ENCODE measurements around the gene GFM2.
"Not testable (repeated sequence)": the region's sequence is repeated elsewhere in the genome, so short reads cannot be mapped to it uniquely, and the experiment has no call there.

The GFM2 gene

DNA sequence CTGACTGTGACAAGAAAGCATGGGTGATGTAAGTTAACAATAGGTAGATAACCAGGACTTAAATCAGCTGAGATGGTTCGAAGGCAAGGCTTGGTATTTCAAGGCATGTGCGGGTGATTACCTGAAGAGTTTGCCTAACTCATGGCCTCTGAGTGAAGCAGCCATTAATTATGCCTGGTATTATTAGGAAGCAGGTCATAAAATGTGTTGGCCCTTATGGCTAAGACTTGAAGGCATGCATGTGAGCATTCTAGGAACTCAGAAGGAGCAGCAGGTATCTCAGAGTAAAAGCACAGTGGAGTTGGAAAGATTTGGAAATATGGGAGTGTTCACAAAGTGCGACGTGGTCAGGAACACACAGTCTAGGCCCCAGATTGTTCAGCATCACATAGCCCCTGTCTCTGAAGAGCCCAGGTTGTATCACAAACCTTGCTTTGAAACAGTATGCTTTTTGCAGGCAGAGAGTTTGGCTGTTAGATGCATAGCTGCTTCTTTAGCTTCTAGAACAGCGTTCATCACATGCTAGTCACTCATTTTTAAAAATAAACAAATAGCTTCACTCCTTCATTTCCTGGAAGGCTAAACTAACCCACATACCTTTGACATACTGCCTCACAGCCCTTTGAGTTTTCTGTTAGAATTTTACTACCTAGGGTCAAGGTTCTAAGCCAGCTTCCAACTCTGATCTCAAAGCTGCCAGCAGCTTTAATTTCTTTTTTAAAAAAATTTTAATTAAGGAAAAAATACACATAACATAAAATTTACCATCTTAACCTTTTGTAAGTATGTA is 79.8 kb downstream of the GFM2 start:
- DNase-seq, result no peak

DNA sequence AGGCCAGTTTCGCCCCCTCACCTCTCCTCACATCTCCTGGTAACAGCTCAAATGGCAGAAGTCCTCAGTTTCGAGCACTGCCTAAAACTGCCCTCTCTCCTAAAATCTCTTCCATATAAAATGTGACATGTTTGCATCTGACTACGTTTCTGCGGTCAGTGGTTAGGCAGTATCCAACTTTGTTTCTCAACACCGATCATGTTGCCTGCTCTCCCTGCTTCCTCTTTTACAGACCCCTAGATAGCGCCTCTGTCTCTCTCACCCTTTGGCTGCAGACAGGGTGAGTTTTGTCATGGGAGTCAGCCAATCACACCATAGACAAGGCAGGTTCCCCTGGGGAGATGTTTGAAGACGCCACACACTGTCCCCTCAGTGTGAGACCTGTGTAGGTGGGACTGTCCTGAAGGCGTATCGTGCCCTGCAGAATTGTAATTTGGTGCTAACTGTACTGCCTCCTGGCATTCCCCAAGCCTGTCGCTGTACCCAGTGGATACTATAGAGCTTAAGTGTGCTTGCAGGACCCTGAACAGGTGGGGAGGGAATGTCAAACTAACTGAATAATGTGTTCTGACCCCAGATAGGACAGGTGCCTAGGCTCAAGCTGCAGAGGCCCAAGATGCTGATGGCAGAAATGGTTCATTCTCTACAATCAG is 80.8 kb downstream of the GFM2 start:
- no peak for DNase-seq

DNA sequence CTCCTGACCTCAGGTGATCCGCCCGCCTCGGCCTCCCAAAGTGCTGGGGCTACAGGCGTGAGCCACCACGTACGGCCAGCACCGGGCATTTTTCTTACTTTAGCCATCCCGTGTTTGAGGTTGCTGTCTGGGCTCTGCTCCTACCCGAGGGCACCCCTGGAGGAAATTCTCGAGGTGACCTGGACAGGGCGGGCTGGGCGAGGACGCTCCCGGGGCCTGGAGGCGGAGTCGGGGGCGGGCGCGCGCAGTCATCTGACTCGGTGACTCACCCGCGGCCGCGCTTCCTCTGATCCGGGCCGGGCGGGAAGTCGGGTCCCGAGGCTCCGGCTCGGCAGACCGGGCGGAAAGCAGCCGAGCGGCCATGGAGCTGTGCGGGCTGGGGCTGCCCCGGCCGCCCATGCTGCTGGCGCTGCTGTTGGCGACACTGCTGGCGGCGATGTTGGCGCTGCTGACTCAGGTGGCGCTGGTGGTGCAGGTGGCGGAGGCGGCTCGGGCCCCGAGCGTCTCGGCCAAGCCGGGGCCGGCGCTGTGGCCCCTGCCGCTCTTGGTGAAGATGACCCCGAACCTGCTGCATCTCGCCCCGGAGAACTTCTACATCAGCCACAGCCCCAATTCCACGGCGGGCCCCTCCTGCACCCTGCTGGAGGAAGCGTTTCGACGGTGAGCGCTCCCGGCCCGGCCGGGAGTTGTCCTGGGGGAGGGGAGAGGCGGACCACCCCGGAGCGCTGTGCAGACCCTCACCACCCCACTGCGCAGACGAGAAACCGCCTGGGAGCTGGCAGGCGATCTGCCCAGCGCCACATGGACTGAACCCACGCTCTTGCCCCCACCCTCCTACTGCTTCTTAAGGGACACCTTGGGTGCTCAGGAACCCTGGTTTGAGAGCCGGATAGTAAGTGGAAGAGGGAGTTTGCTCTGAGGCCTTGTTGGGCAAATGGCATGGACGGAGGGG is 81.7 kb downstream of the GFM2 start, which contains the start of gene HEXB:
TSS of gene HEXB (plus strand) at position 334 of the 952 bp plus-strand sequence. CDS start at position 362, 28 bp downstream.
- peak; percentile 58 to 83 for DNase-seq

DNA sequence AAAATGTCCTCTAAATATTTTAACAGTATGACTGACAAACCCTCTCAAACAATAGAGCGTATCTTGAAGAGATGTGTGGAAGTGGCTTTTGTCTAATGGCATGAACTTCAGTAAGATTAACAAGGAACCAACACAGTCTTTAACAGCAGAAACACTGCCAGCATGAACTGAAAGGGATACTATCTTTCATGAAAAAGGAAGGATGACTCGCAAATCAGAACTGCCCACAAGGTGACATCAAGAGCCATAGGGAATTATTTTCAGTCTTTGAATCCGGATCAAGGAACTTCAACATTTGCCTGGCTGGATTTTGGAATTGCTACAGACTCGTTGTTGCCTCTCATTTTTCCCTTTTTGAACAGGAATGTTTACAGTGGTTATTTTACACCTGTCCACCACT is 87.0 kb downstream of the GFM2 start:
- no peak for DNase-seq

DNA sequence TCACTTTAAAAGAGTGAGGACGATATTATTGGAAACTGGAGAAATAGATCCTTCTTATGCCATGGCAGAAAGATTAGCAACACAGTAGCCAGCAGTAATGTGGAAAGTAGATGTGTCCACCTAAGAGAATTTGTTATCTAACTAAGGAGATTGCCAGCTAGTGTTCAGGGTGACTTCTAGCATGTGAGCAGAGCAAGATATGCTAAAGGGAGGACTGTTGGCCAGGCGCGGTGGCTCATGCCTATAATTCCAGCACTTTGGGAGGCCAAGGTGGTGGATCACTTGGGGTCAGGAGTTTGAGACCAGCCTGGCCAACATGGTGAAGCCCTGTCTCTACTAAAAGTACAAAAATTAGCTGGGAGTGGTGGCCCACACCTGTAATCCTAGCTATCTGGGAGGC is 87.6 kb downstream of the GFM2 start:
- DNase-seq, result not testable (repeated sequence)

DNA sequence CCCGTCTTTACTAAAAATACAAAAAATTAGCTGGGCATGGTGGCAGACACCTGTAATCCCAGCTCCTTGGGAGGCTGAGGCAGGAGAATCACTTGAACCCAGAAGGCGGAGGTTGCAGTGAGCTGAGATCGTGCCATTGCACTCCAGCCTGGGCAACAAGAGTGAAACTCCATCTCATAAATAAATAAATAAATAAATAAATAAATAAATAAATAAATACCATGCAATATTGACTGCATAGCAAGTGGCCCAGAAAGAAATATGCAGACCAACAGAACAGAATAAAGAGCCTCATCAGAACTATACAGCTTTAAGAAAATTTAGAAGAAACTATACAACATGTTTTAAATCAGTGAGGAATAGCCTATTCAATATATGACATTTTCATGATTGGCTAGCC is 88.8 kb downstream of the GFM2 start:
- not testable (repeated sequence) for DNase-seq

DNA sequence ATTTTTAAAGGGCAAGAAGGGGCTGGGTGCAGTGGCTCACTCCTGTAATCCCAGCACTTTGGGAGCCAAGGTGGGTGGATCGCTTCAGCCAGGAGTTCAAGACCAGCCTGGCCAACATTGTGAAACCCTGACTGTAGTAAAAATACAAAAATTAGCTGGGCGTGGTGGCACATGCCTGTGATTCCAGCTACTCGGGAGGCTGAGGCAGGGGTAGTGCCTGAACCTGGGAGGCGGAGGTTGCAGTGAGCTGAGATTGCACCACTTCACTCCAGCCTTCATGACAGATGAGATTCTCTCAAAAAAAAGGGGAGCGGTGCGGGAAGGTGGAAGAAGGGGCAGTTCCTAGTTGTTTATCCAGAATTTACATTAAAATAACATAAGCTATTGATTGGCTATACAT is 90.5 kb downstream of the GFM2 start:
- DNase-seq, result not testable (repeated sequence)

DNA sequence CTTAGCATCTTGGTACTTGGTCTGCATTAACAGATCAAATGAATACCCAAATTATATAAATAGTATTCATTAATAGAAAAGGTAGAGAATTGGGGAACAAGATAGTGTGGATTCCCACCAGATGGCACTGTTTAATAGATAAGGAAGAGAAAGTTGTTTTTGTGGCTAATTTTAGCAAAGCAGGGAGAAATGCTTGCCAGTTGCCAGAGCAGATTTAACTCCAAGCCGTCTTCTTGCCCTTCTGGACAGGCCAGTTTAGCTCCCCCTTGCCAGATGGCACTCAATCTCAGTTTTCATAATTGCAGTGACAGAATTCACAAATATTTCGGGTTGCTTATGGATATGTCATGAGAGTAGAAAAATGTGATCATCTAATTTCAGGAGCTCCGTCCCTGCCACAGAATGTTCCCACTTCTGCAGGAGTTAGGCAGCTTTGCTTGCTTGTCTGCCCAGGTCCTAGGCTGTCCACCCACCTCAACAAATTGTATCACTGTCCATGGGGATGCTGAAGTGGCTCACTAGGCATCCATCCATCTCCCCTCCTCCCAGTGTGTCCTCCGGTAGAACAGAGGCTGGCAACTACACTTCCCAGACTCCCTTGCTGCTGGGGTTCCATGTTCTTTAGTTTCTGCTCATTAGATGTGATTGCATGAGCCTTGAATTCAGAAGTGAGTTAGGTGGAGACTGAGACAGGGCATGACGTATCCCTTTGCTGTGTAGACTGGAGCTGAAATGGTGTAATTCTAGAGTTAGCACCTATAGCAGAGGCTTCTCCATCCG is 93.7 kb downstream of the GFM2 start:
- DNase-seq, result no peak

DNA sequence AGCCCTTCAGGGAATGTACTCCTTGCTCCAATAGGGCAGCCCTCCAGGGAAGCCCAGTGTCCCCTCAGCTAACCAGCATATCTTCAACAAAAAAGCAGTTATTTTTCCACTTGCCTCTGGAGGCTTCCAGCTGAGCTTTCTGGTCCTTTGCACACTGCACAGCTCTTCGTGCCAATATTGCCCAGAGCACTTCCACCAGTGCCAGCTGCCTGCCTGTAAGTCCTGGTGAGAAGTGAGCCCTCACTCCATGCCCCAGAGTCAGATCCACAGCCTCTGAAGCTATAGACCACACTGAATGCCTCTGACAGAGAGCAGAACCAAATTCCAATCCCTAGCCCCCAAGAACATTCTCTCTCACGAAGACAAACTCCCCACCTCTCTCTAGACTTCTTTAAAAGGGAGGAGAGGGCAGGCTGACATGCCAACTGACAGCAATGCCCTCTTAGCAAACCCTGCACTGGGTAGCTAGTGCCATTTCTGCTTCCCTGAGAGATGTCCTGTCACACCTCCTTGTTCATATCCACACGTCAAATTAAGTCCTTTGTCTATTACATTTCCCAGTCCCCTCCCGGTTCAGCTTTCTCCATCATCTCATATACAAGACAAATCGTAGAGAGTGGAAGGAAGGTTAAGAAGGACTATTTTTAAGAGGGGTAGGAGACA is 94.6 kb downstream of the GFM2 start:
- DNase-seq, result no peak
